ENCODE results near the gene GFRA1. TPM values are rescaled to one million over a fixed set of nuclear protein-coding genes. Genes with fewer than 3 reads are reported as not detected.

The GFRA1 gene
- total RNA-seq, 4 donors from 2014 or later, result 57.9 to 104 (median 61.6) TPM

GRCh38 chr10:116259638-116260037, 13.4 kb downstream of the GFRA1 start:
- H3K27ac ChIP-seq, result no peak overlapping the region
- no peaks in the 10 kb centered on the region for H3K27me3 ChIP-seq
- no peak overlapping the region for H3K4me3 ChIP-seq
- 86 to 88% methylated on average over 3 of the region's 3 CpGs for WGBS, 2 donors
- DNase-seq (ENCODE audit: low spot score in 2 of 2), result no peak
- H3K36me3 ChIP-seq, result no peaks in the 10 kb centered on the region
- TF ChIP-seq POLR2A (IDR thresholded peaks at IDR 0.05), result no peak
- no peak for TF ChIP-seq CTCF (IDR thresholded peaks at IDR 0.05)
- no peak for TF ChIP-seq EP300 (IDR thresholded peaks at IDR 0.05)
- H3K9me3 ChIP-seq, result no peaks in the 10 kb centered on the region
- peaks cover 0 to 25% (median 11%) of the 10 kb centered on the region in 4 donors for H3K4me1 ChIP-seq

GRCh38 chr10:116257785-116258184, 15.2 kb downstream of the GFRA1 start:
- 97% methylated on average over 5 of the region's 5 CpGs for WGBS, 2 donors
- DNase-seq (ENCODE audit: low spot score in 2 of 2), result no peak
- no peaks in the 10 kb centered on the region for H3K27me3 ChIP-seq

GRCh38 chr10:116256752-116257259, 16.2 kb downstream of the GFRA1 start:
- TF ChIP-seq EP300 (IDR thresholded peaks at IDR 0.05) (no peak), CTCF (IDR thresholded peaks at IDR 0.05) (no peak), POLR2A (IDR thresholded peaks at IDR 0.05) (no peak)
- no peaks in the 10 kb centered on the region for H3K27me3 ChIP-seq
- DNase-seq (ENCODE audit: low spot score in 2 of 2), result no peak
- peaks cover 0 to 35% (median 18%) of the 10 kb centered on the region in 4 donors for H3K4me1 ChIP-seq
- H3K9me3 ChIP-seq, result no peaks in the 10 kb centered on the region
- no peaks in the 10 kb centered on the region for H3K36me3 ChIP-seq
- H3K27ac ChIP-seq, result no peak overlapping the region
- H3K4me3 ChIP-seq, result no peak overlapping the region
- 49 to 79% methylated on average over 5 of the region's 5 CpGs for WGBS, 2 donors

More at GRCh38 chr10:116257785-116258184, 15.2 kb downstream of the GFRA1 start:
- Histone ChIP-seq H3K27ac (no peak overlapping the region), H3K9me3 (no peaks in the 10 kb centered on the region), H3K4me3 (no peak overlapping the region), H3K36me3 (no peaks in the 10 kb centered on the region), H3K4me1 (peaks cover 0 to 35% (median 18%) of the 10 kb centered on the region in 4 donors)
- TF ChIP-seq EP300 (IDR thresholded peaks at IDR 0.05), result no peak
- TF ChIP-seq POLR2A (IDR thresholded peaks at IDR 0.05), result no peak
- no peak for TF ChIP-seq CTCF (IDR thresholded peaks at IDR 0.05)

DNA sequence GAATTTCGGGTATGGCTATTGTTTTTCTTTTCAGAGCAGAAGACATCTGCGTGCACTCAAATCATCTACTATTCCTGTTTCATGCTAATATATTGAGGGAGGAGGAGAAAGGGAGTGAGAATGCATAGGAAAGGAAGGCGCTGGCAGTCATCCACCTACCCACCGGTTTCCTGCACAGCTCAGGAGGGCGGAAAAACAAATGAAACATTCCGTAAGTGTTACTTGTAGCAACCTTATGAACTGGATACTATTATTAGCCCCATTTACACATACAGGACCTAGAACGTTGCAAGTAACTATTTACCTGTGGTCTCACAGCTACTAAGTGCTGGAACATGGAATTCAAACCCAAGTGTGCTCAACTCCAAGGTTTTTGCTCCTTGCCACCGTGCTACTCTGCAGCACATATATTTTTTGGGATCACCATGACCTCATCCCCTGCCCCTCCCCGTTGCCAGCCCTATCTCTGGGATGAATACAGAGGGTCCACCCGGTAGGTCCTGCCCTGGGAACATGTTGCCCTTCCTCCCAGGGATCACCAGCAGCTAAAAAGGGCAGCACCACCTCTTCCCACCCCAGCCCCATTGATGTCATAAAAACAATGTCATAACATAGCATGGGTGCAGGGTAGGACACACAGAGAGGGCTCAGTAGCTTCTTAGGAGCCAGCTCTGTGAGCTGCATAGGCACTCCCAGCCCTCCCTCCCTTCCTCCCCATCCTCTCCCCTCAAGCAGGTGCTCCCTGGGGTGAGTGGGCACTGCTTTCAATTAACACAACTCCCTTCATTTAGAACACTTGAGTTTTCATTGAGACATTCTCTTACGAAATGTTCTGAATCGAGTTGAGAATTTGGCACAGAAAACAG, 16.9 kb downstream of the GFRA1 start:
- Histone ChIP-seq H3K36me3 (no peaks in the 10 kb centered on the region), H3K27me3 (no peaks in the 10 kb centered on the region), H3K4me1 (peaks cover 0 to 35% (median 18%) of the 10 kb centered on the region in 4 donors), H3K4me3 (no peak overlapping the region), H3K27ac (no peak overlapping the region), H3K9me3 (no peaks in the 10 kb centered on the region)
- 61 to 64% methylated on average over 12 of the region's 12 CpGs for whole genome bisulfite sequencing, 2 donors
- no peak for DNase-seq (ENCODE audit: low spot score in 2 of 2)
- TF ChIP-seq CTCF (IDR thresholded peaks at IDR 0.05), result no peak
- no peak for TF ChIP-seq EP300 (IDR thresholded peaks at IDR 0.05)
- no peak for TF ChIP-seq POLR2A (IDR thresholded peaks at IDR 0.05)
